GM19023 (cell line): Measurements from ENCODE around the gene MAD1L1.

ENCODE experiments used
- ATAC-seq: cut with Tn5 transposase; IDR thresholded peaks from one replicate; pipeline ENCODE4 v1.9.1; 2021; ENCODE audit warnings: mild to moderate bottlenecking, moderate library complexity; ENCODE audit not compliant: unreplicated experiment

MAD1L1 gene

GRCh38 chr7:2201686-2202360 is 30.9 kb downstream of the MAD1L1 start:
- no peak for ATAC-seq

- ATAC-seq, result no peak
Observed at GRCh38 chr7:2201128-2201527, 31.6 kb downstream of the MAD1L1 start.

GRCh38 chr7:2200584-2200980 is 32.2 kb downstream of the MAD1L1 start:
- ATAC-seq, result no peak

GRCh38 chr7:2199956-2200583 is 32.7 kb downstream of the MAD1L1 start:
- no peak for ATAC-seq

- ATAC-seq, result no peak
Observed at GRCh38 chr7:2199528-2199927, 33.2 kb downstream of the MAD1L1 start.

- no peak for ATAC-seq
Observed at GRCh38 chr7:2198760-2199159, 34.0 kb downstream of the MAD1L1 start.

GRCh38 chr7:2198206-2198605 is 34.5 kb downstream of the MAD1L1 start:
- no peak for ATAC-seq

- ATAC-seq, result no peak
Observed at GRCh38 chr7:2197436-2198155, 35.1 kb downstream of the MAD1L1 start.

- ATAC-seq, result no peak
Observed at GRCh38 chr7:2196381-2197378, 36.1 kb downstream of the MAD1L1 start.

- no peak for ATAC-seq
Observed at GRCh38 chr7:2195400-2196246, 37.1 kb downstream of the MAD1L1 start.

- no peak for ATAC-seq
Observed at GRCh38 chr7:2193575-2194305, 39.0 kb downstream of the MAD1L1 start.

GRCh38 chr7:2192831-2193534 is 39.8 kb downstream of the MAD1L1 start:
- ATAC-seq, result no peak

GRCh38 chr7:2191016-2191415 is 41.7 kb downstream of the MAD1L1 start:
- no peak for ATAC-seq

GRCh38 chr7:2190531-2190930 is 42.2 kb downstream of the MAD1L1 start:
- no peak for ATAC-seq

- ATAC-seq, result no peak
Observed at GRCh38 chr7:2186166-2186565, 46.6 kb downstream of the MAD1L1 start.

- ATAC-seq, result no peak
Observed at GRCh38 chr7:2185715-2186114, 47.0 kb downstream of the MAD1L1 start.

- no peak for ATAC-seq
Observed at GRCh38 chr7:2182461-2182860, 50.3 kb downstream of the MAD1L1 start.

GRCh38 chr7:2181077-2181854 is 51.5 kb downstream of the MAD1L1 start:
- ATAC-seq, result no peak
